HFFc6 (cell line): ENCODE data around the gene PCDH1. TPM values are rescaled to one million over a fixed set of nuclear protein-coding genes. Genes with fewer than 3 reads are reported as not detected.

Experiments
- DNase-seq: peaks from one replicate; pipeline ENCODE4 v3.0.0-alpha.2; 2018
- H3K27ac Mint-ChIP-seq: 2 replicates; pipeline ENCODE4 v1.8.0; 2020; ENCODE audit warnings: mild to moderate bottlenecking, mixed read lengths
- H3K27me3 Mint-ChIP-seq: 2 replicates; pipeline ENCODE4 v1.8.0; 2021; ENCODE audit warnings: mild to moderate bottlenecking, moderate library complexity, mixed read lengths; ENCODE audit not compliant: insufficient read depth
- H3K36me3 Mint-ChIP-seq: 2 replicates; pipeline ENCODE4 v1.8.0; 2021; ENCODE audit warnings: low read depth, mixed read lengths
- H3K4me1 Mint-ChIP-seq: 2 replicates; pipeline ENCODE4 v1.8.0; 2020; ENCODE audit warnings: low read depth, mixed read lengths
- H3K4me3 Mint-ChIP-seq: 2 replicates; pipeline ENCODE4 v1.8.0; 2020; ENCODE audit warnings: mild to moderate bottlenecking, moderate library complexity, mixed read lengths
- H3K9me3 Mint-ChIP-seq: 2 replicates; pipeline ENCODE4 v1.8.0; 2020; ENCODE audit warnings: mild to moderate bottlenecking, mixed read lengths
- CTCF ChIP-seq: fragments of 200-600 bp; sonication (generic); IDR thresholded peaks from 2 replicates; pipeline ENCODE4 v1.5.0; 2021; ENCODE audit warnings: antibody characterized with exemption, mild to moderate bottlenecking
- total RNA-seq, 6 experiments: library from RNA; stranded (reverse); fragmentation: NEBNext Ultra II Directional; extraction: Animal tissue kit (Norgen Biotek cat#: 25700); gene quantifications; 2 replicates in 1 of 6; 3 replicates in 5 of 6; pipeline ENCODE4 v1.2.3, GENCODE V29; 2021

Gene PCDH1
- total RNA-seq, 6 experiments from 2014 or later = 0.07 to 0.18 (median 0.07) TPM; not detected in 1

DNA sequence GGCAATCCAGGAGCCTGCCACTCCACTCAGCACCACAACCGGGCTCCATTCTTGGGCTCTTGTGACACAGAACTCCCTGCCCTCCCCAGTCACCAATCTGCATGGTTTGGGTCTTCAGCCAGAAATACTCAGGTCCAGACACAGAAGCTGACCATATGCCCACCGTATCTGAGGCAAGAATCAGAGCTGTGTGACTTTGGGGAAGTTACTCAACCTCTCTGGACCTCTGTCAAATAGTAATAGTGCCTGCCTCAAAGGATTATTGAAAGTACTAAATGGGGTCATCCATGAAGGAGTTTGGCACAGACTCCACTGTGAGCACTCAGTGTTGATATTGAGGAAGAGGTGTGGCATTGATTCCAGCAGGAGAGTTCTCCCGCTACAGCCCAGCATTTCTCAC, 67.5 kb downstream of the PCDH1 start:
- no peak for TF ChIP-seq CTCF
- Mint-ChIP-seq H3K27ac (no peak overlapping the region), H3K36me3 (no peaks in the 10 kb centered on the region), H3K9me3 (no peaks in the 10 kb centered on the region), H3K4me3 (no peak overlapping the region), H3K27me3 (peaks cover 60% of the 10 kb centered on the region), H3K4me1 (no peaks in the 10 kb centered on the region)
- DNase-seq = no peak

DNA sequence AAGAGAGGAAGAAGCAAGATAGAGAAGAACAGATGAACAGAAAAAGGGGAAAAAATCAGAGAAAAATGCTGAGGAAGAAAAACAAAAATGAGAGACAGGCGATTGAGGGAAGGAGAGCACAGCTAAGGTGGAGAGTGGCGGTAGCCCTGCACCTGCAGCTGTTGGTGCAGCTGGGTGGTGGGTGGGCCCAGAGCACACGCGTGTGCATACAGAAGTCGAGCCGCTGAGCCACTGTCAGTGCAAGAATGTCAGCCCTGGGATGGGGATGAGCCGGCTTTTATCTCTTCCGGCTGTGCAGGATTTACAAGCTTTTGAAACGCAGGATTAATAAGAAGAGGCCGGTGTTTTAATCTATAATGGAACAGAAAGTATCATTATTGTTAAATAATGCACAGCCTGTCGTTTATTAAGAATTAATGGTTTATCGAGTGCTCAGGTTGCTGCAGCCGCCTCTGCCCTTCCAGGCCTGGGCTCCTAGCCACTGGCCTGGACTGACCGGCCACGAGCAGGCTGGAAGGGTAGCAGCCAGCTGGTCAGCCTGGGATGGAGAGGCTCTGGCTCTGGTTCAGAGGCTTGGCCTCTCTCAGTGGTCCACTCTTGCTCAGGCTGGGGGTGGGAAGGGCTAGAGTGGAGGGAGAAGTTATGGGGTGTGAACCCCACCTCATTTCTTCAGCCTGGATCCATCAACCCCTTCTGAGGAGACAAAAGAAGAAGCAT, 68.7 kb downstream of the PCDH1 start:
- no peak for TF ChIP-seq CTCF
- H3K9me3 Mint-ChIP-seq = no peaks in the 10 kb centered on the region
- no peaks in the 10 kb centered on the region for H3K36me3 Mint-ChIP-seq
- no peak overlapping the region for H3K4me3 Mint-ChIP-seq
- H3K4me1 Mint-ChIP-seq = no peaks in the 10 kb centered on the region
- DNase-seq = no peak
- H3K27me3 Mint-ChIP-seq = peaks cover 62% of the 10 kb centered on the region
- no peak overlapping the region for H3K27ac Mint-ChIP-seq

GRCh38 chr5:141808857-141809256, 69.4 kb downstream of the PCDH1 start:
- no peaks in the 10 kb centered on the region for H3K36me3 Mint-ChIP-seq
- H3K27me3 Mint-ChIP-seq = peaks cover 69% of the 10 kb centered on the region
- no peak overlapping the region for H3K27ac Mint-ChIP-seq
- H3K4me1 Mint-ChIP-seq = no peaks in the 10 kb centered on the region
- H3K9me3 Mint-ChIP-seq = no peaks in the 10 kb centered on the region
- DNase-seq = no peak
- no peak for TF ChIP-seq CTCF
- no peak overlapping the region for H3K4me3 Mint-ChIP-seq

DNA sequence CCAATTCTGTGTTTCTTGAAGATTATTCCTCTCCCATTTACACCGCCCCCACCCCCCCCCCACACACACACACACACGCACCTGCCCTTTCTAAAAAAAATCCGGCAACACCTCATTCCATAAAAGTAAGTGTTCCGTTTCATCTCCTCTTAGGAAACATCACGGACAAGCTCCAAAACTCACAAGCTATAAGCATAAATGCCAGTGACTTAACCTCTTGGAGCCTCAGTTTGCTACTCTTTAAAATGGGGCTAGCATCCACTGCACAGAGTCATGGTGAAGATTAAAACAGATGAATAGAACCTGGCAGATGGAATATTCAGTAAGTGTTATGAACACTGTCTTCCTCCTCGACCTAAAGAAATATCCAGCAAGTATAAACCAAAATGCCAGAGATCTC, 70.5 kb downstream of the PCDH1 start:
- Mint-ChIP-seq H3K4me3 (no peak overlapping the region), H3K27me3 (peaks cover 68% of the 10 kb centered on the region), H3K36me3 (no peaks in the 10 kb centered on the region), H3K9me3 (no peaks in the 10 kb centered on the region), H3K4me1 (no peaks in the 10 kb centered on the region), H3K27ac (no peak overlapping the region)
- no peak for DNase-seq
- TF ChIP-seq CTCF = no peak

- no peak overlapping the region for H3K27ac Mint-ChIP-seq
- no peaks in the 10 kb centered on the region for H3K36me3 Mint-ChIP-seq
- no peak for DNase-seq
- peaks cover 67% of the 10 kb centered on the region for H3K27me3 Mint-ChIP-seq
- H3K4me3 Mint-ChIP-seq = no peak overlapping the region
- TF ChIP-seq CTCF = no peak
- no peaks in the 10 kb centered on the region for H3K4me1 Mint-ChIP-seq
- no peaks in the 10 kb centered on the region for H3K9me3 Mint-ChIP-seq
Measured at GRCh38 chr5:141807329-141807728, 70.9 kb downstream of the PCDH1 start.
